HG02610 (cell line): Measurements from ENCODE around the gene PPARG.
"Not testable (repeated sequence)": the region's sequence is repeated elsewhere in the genome, so short reads cannot be mapped to it uniquely, and the experiment has no call there.

ENCODE experiments used
- ATAC-seq: cut with Tn5 transposase; IDR thresholded peaks from one replicate; pipeline ENCODE4 v1.9.1; 2021; ENCODE audit warnings: mild to moderate bottlenecking, moderate library complexity; ENCODE audit not compliant: unreplicated experiment

The PPARG gene

GRCh38 chr3:12477256-12477655 is 188.4 kb downstream of the PPARG start:
- ATAC-seq: no peak

- ATAC-seq: no peak
These were observed 189.5 kb downstream of the PPARG start for GRCh38 chr3:12478326-12478725.

- not testable (repeated sequence) for ATAC-seq
These were observed 190.3 kb downstream of the PPARG start for GRCh38 chr3:12479198-12479597.

GRCh38 chr3:12479919-12480427 is 191.1 kb downstream of the PPARG start:
- ATAC-seq: no peak

- no peak for ATAC-seq
These were observed 194.5 kb downstream of the PPARG start for GRCh38 chr3:12483410-12483809.

GRCh38 chr3:12483872-12484197 is 195.0 kb downstream of the PPARG start:
- ATAC-seq: no peak
